T-helper 2 cell treated with Interferon-gamma antibody and Interleukin-4, amounts not matched to agents 5 μg/mL and 100 μg/mL, for 36 hours (primary cell): Measurements from ENCODE around the gene RALGAPA1.
"Not testable (repeated sequence)": the region's sequence is repeated elsewhere in the genome, so short reads cannot be mapped to it uniquely, and the experiment has no call there.

ENCODE experiments used
- DNase-seq: peaks from one replicate; pipeline ENCODE4 v3.0.0; 2021; ENCODE audit warnings: low spot score
- H3K27ac Mint-ChIP-seq: one replicate; pipeline ENCODE4 v1.8.0; 2021; ENCODE audit warnings: mild to moderate bottlenecking, mixed read lengths
- H3K27me3 Mint-ChIP-seq: one replicate; pipeline ENCODE4 v1.8.0; 2021; ENCODE audit warnings: low read depth, mixed read lengths
- H3K36me3 Mint-ChIP-seq: one replicate; pipeline ENCODE4 v1.8.0; 2021; ENCODE audit warnings: low read depth, mixed read lengths
- H3K4me1 Mint-ChIP-seq: one replicate; pipeline ENCODE4 v1.8.0; 2021; ENCODE audit warnings: low read depth, mixed read lengths
- H3K4me3 Mint-ChIP-seq: one replicate; pipeline ENCODE4 v1.8.0; 2022; ENCODE audit warnings: mild to moderate bottlenecking, moderate library complexity, mixed read lengths
- H3K9me3 Mint-ChIP-seq: one replicate; pipeline ENCODE4 v1.8.0; 2021; ENCODE audit warnings: mixed read lengths

RALGAPA1 gene

DNA sequence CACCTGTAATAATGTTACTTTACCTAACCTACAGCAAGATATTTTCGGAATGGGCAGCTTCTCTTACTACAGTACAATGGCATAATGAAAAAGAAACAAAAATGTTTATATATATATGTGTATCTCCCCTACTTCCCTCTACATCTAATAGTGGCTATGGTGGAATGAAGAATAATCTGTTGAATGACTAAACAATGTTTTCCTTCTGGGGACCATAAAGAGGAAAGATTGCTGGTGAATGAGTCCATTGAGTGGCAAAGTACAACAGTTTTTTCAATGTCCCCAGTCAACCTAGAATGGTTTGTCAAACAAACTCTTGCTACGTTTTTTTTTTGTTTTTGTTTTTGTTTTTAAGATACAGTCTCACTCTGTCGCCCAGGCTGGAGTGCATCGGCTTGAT is 47.2 kb downstream of the RALGAPA1 start:
- no peaks in the 10 kb centered on the region for H3K27me3 Mint-ChIP-seq
- H3K36me3 Mint-ChIP-seq = peaks cover 22% of the 10 kb centered on the region
- H3K4me1 Mint-ChIP-seq = peaks cover 6% of the 10 kb centered on the region
- no peaks in the 10 kb centered on the region for H3K9me3 Mint-ChIP-seq
- H3K27ac Mint-ChIP-seq = no peak overlapping the region
- no peak overlapping the region for H3K4me3 Mint-ChIP-seq
- DNase-seq = no peak

DNA sequence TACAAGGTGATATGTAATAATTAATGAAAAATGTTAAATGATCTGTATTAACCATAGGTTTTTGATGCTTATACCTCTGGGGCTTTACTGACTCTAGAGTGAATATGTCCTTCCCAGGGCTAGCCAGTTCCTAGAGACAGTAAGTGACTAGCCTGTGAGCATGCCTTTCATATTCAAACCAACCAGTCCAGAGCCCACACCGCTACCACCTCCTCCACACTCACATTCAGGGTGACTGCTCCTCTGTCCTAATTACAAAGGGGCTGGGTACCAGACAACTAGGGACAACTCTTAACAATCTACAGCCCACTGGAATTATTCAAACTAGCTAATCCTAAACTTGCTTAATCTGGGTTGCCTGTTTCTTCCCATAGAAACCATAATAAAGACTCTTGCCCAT is 49.0 kb downstream of the RALGAPA1 start:
- no peaks in the 10 kb centered on the region for H3K27me3 Mint-ChIP-seq
- H3K4me3 Mint-ChIP-seq = no peak overlapping the region
- H3K36me3 Mint-ChIP-seq = peaks cover 25% of the 10 kb centered on the region
- no peaks in the 10 kb centered on the region for H3K9me3 Mint-ChIP-seq
- no peaks in the 10 kb centered on the region for H3K4me1 Mint-ChIP-seq
- H3K27ac Mint-ChIP-seq = no peak overlapping the region
- DNase-seq = no peak

GRCh38 chr14:35758523-35759129 is 50.5 kb downstream of the RALGAPA1 start:
- Mint-ChIP-seq H3K9me3 (no peaks in the 10 kb centered on the region), H3K27me3 (no peaks in the 10 kb centered on the region), H3K4me3 (no peak overlapping the region), H3K27ac (no peak overlapping the region), H3K36me3 (peaks cover 34% of the 10 kb centered on the region), H3K4me1 (no peaks in the 10 kb centered on the region)
- DNase-seq = no peak

- Mint-ChIP-seq H3K36me3 (peaks cover 36% of the 10 kb centered on the region), H3K4me3 (no peak overlapping the region), H3K4me1 (no peaks in the 10 kb centered on the region), H3K9me3 (no peaks in the 10 kb centered on the region), H3K27me3 (no peaks in the 10 kb centered on the region), H3K27ac (no peak overlapping the region)
- no peak for DNase-seq
Measured at GRCh38 chr14:35754671-35755070, 54.4 kb downstream of the RALGAPA1 start.

- H3K9me3 Mint-ChIP-seq = no peaks in the 10 kb centered on the region
- no peak overlapping the region for H3K4me3 Mint-ChIP-seq
- H3K27ac Mint-ChIP-seq = no peak overlapping the region
- no peaks in the 10 kb centered on the region for H3K4me1 Mint-ChIP-seq
- H3K36me3 Mint-ChIP-seq = peaks cover 41% of the 10 kb centered on the region
- no peaks in the 10 kb centered on the region for H3K27me3 Mint-ChIP-seq
- no peak for DNase-seq
Measured at GRCh38 chr14:35752380-35752779, 56.7 kb downstream of the RALGAPA1 start.

DNA sequence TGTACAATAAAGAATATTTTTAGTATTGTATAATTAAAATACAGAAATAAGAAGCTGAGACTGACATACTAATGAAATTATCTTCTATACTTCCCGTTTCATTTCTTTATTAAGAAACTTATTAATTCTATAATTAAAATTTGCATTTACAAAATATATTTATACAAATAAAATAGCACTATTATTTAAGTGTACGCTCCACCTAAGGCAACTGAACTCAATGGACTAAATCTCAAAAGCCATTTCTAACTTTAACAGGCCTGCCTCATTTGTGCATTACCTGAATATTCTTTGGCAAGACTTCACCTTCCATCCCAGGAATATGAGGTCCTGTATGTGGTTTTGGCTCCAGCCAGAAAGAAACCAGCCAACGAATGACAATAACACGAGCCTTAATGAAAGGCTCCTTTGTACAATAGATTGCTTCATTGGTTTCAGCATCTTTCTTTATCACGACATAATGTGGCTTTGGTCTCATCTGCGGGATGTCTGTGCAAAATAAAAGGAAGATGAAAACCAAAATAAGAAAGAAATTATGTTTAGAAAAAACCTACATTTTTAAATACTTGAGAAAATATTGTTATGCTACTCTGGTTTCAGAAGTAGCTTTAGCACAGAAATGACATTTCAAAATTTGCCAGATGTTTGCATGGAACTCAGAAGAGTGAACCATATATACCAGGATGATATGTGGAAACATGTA is 58.7 kb downstream of the RALGAPA1 start:
- H3K27ac Mint-ChIP-seq = no peak overlapping the region
- no peaks in the 10 kb centered on the region for H3K4me1 Mint-ChIP-seq
- no peak overlapping the region for H3K4me3 Mint-ChIP-seq
- no peaks in the 10 kb centered on the region for H3K27me3 Mint-ChIP-seq
- no peak for DNase-seq
- peaks cover 37% of the 10 kb centered on the region for H3K36me3 Mint-ChIP-seq
- H3K9me3 Mint-ChIP-seq = no peaks in the 10 kb centered on the region

- H3K4me1 Mint-ChIP-seq = peaks cover 9% of the 10 kb centered on the region
- peaks cover 26% of the 10 kb centered on the region for H3K36me3 Mint-ChIP-seq
- no peak for DNase-seq
- H3K27me3 Mint-ChIP-seq = no peaks in the 10 kb centered on the region
- H3K4me3 Mint-ChIP-seq = no peak overlapping the region
- H3K9me3 Mint-ChIP-seq = no peaks in the 10 kb centered on the region
- no peak overlapping the region for H3K27ac Mint-ChIP-seq
Measured at GRCh38 chr14:35747379-35747778, 61.7 kb downstream of the RALGAPA1 start.

- Mint-ChIP-seq H3K4me3 (peak overlapping the region; percentile 61), H3K36me3 (peaks cover 30% of the 10 kb centered on the region), H3K9me3 (no peaks in the 10 kb centered on the region), H3K27ac (peak overlapping the region; percentile 49), H3K27me3 (no peaks in the 10 kb centered on the region), H3K4me1 (peaks cover 21% of the 10 kb centered on the region)
- no peak for DNase-seq
Measured at GRCh38 chr14:35742442-35742841, 66.7 kb downstream of the RALGAPA1 start.

GRCh38 chr14:35742032-35742371 is 67.1 kb downstream of the RALGAPA1 start:
- Mint-ChIP-seq H3K9me3 (no peaks in the 10 kb centered on the region), H3K4me1 (peaks cover 21% of the 10 kb centered on the region), H3K27ac (no peak overlapping the region), H3K27me3 (no peaks in the 10 kb centered on the region), H3K4me3 (peak overlapping the region; percentile 61), H3K36me3 (peaks cover 27% of the 10 kb centered on the region)
- DNase-seq = no peak

GRCh38 chr14:35741345-35742031 is 67.6 kb downstream of the RALGAPA1 start:
- Mint-ChIP-seq H3K9me3 (no peaks in the 10 kb centered on the region), H3K27me3 (no peaks in the 10 kb centered on the region), H3K27ac (no peak overlapping the region), H3K4me1 (peaks cover 21% of the 10 kb centered on the region), H3K4me3 (peak overlapping the region; percentile 16), H3K36me3 (peaks cover 26% of the 10 kb centered on the region)
- no peak for DNase-seq

- Mint-ChIP-seq H3K4me3 (no peak overlapping the region), H3K9me3 (no peaks in the 10 kb centered on the region), H3K27ac (no peak overlapping the region), H3K4me1 (peaks cover 21% of the 10 kb centered on the region), H3K36me3 (peaks cover 34% of the 10 kb centered on the region), H3K27me3 (no peaks in the 10 kb centered on the region)
- DNase-seq = no peak
Measured at GRCh38 chr14:35740215-35740614, 68.9 kb downstream of the RALGAPA1 start.

DNA sequence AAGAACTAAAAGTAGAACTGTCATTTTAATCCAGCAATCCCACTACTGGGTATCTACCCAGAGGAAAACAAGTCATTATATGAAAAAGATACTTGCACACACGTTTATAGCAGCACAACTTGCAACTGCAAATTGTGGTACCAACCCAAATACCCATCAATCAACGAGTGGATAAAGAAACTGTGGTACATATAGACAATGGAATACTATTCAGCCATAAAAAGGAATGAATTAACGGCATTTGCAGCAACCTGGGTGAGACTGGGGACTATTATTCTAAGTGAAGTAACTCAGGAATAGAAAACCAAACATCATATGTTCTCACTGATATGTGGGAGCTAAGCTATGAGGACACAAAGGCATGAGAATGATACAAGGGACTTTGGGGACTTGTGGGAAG is 73.9 kb downstream of the RALGAPA1 start:
- not testable (repeated sequence) for H3K9me3 Mint-ChIP-seq, DNase-seq, H3K4me3 Mint-ChIP-seq, H3K27ac Mint-ChIP-seq, H3K27me3 Mint-ChIP-seq
- Mint-ChIP-seq H3K36me3 (peaks cover 46% of the 10 kb centered on the region), H3K4me1 (peaks cover 16% of the 10 kb centered on the region)

GRCh38 chr14:35733510-35733909 is 75.6 kb downstream of the RALGAPA1 start:
- not testable (repeated sequence) for H3K4me3 Mint-ChIP-seq, DNase-seq, H3K9me3 Mint-ChIP-seq, H3K27me3 Mint-ChIP-seq
- H3K27ac Mint-ChIP-seq = peak overlapping the region; percentile 22
- H3K4me1 Mint-ChIP-seq = peaks cover 16% of the 10 kb centered on the region
- H3K36me3 Mint-ChIP-seq = peaks cover 48% of the 10 kb centered on the region

- Mint-ChIP-seq H3K36me3 (peaks cover 40% of the 10 kb centered on the region), H3K27me3 (no peaks in the 10 kb centered on the region), H3K4me1 (peaks cover 16% of the 10 kb centered on the region), H3K9me3 (no peaks in the 10 kb centered on the region), H3K27ac (no peak overlapping the region), H3K4me3 (no peak overlapping the region)
- no peak for DNase-seq
Measured at GRCh38 chr14:35730871-35731270, 78.2 kb downstream of the RALGAPA1 start.
